ENCODE data around the gene CACNA1H.

DNA sequence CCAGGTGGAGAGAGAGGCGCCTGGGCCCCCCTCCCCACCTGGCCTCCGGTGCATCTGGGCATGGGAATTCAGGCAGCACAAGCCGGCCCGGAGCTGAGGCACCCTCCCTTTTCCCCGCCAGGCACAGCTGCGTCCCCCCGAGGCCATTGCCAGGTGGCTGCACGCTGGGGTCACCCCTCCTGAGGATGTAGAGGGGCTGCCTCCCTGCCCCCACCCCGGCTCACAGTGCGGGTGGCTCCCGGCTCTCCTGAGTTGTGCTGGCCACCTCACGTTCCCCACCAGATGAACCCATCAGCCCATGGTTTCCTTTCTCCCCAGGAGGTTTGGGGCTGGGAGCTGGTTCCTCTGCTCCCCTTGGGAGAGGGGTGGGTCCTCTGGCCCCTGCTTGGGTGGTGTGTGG is 12.6 kb downstream of the CACNA1H start:
- no peak for TF ChIP-seq POLR2A (IDR thresholded peaks at IDR 0.05)
- no peak for TF ChIP-seq POLR2AphosphoS5 (IDR thresholded peaks at IDR 0.05)
- TF ChIP-seq CTCF (IDR thresholded peaks at IDR 0.05), result no peak
- TF ChIP-seq EP300 (IDR thresholded peaks at IDR 0.05), result no peak
